Fibroblast of skin of right quadriceps (primary cell): ENCODE results near the gene FOXD1.
"Not testable (repeated sequence)": the region's sequence is repeated elsewhere in the genome, so short reads cannot be mapped to it uniquely, and the experiment has no call there.

Experiments
- DNase-seq: peaks from one replicate; pipeline ENCODE4 v3.0.0-alpha.2; 2013

Gene FOXD1

DNA sequence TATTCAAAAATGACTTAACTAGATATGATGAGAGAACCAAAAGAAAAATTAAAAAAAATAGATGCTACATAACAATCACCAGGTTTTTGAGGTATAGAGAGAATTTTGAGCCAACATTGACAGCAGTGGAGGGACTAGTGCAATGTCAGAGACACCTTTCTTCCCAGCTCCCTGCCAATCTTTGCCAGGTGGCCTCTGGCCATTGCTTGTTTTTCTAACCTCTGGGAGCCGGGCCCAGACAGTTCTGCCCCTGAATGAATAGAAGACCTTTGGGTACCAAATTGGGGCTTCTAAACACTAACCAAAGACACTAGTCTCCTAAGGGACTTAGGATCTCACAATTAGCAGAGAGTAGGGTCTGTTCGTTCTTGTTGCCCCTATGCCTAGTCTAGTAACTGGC lies 33.4 kb downstream of the FOXD1 start:
- DNase-seq = no peak

DNA sequence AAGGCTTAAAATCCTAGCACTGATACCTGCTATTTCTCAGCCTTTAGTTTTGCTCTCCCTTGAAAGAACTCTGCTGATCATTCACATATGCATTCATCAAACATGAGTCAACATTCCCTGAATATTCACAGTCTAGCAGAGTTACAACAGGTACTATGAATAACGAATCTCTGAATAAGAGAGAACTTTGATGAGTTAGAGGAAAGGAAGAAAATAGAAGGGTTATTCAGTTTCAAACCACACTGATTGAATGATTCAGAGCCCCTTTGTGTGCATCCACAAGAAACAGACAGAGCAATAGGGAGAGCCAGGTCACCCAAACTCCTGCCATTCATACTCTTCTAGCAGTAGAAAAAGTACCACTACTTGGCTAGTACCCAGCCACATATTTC lies 36.0 kb downstream of the FOXD1 start:
- peak; percentile 89 for DNase-seq

DNA sequence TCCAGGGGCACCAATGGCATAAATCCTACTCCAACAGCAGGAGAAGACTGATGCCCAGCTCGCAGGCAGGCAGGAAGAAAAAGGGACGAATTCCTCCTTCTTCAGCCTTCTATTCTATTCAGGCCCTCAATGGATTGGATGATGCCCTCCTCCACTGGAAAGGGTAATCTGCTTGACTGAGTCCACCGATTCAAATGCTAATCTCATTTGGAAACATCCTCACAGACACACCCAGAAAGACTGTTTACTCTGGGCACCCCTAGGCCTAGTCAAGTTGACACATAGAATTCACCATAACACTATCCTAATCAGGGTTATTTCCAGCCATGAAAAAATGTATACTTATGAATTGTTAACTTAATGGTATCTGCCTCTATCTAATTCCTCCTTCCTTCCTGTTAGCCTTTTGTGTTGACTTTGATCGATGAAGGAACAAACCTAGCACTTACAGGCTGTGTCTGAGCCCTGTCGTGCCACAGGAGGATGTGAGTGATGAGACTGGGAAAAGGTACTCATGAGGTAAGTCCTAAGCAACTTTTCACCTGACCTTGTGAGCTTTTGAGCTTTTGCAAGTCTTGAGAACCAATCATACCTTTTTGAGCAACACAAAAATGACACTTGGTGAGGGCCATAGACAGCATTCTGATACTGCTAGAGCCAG lies 36.5 kb downstream of the FOXD1 start:
- DNase-seq = no peak

DNA sequence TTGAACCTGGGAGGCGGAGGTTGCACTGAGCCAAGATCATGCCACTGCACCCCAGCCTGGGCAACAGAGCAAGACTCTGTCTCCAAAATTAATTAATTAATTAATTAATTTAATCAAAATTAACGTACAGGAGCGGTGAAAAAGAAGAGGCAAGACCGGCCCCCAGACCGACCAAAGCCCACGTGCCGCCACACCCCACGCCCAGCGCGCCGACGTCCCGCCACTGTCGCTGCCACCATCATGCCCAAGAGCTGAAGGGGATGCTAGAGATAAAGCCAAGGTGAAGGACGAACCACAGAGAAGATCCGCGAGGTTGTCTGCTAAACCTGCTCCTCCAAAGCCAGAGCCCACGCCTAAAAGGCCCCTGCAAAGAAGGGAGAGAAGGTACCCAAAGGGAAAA lies 38.6 kb downstream of the FOXD1 start:
- DNase-seq = not testable (repeated sequence)

DNA sequence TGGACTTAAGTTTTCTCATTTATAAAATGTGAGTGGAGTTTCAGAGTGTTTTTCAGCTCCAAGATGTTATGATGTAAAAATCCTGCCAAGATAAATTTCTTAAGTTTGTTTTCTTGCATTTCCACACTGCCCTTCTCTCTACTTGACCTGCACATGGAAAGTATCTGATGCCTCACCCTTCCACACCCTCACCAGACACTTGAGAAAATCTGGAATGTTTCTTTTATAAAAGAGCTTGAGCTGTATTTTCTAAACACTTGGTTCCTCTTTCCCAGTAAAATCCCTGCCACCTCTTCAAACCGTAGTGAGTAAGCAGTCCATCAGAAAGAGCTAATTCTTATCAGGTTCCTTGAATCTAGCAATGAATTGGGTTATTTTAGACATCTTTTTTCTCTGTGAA lies 42.9 kb downstream of the FOXD1 start:
- DNase-seq = no peak

DNA sequence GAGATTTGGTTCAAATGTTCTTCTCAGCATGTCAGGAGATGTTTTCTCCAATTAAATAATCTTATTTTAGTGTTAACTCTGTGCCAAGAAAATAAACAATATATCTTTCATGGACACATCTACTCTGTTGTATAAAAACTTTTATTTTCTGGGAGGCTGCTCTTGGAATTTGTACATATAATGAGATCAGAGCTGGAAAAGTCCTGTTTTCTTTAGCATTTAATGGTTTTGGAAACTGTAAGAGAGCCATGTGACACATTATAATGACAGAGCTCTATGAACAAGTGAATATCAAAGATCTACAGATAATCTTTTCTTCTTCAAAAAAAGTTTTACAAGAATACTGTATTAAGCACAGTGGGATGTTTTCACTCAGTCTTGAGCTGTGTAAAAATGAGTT lies 48.8 kb downstream of the FOXD1 start:
- no peak for DNase-seq
